Activated naive CD8-positive, alpha-beta T cell treated with anti-CD3 and anti-CD28 coated beads, Interleukin-2, amount 50 U/mL, for 16 hours (primary cell): ENCODE results near the gene BCLAF3.
A peak's percentile ranks its signal among the peaks of the same experiment; 100 is the strongest.

ENCODE experiments used
- DNase-seq: peaks from one replicate; pipeline ENCODE4 v3.0.0-alpha.2; 2020; ENCODE audit warnings: low read depth, low spot score

Gene BCLAF3

GRCh38 chrX:19990556-19991349 is at the start of gene BCLAF3:
Gene BCLAF3 (minus strand): TSS chrX:19991061. CDS start chrX:19970264, 20,797 bp downstream.
- DNase-seq = peak; percentile 66

- no peak for DNase-seq
Observed at GRCh38 chrX:20038966-20039365, 48.1 kb upstream of the BCLAF3 start.

GRCh38 chrX:20037186-20037585 is 46.3 kb upstream of the BCLAF3 start:
- DNase-seq = no peak

GRCh38 chrX:20032201-20032600 is 41.3 kb upstream of the BCLAF3 start:
- no peak for DNase-seq

- no peak for DNase-seq
Observed at GRCh38 chrX:20029728-20030127, 38.9 kb upstream of the BCLAF3 start.

GRCh38 chrX:20028588-20028987 is 37.7 kb upstream of the BCLAF3 start:
- no peak for DNase-seq

GRCh38 chrX:20026278-20026677 is 35.4 kb upstream of the BCLAF3 start:
- DNase-seq = no peak

GRCh38 chrX:20019672-20020365 is 29.0 kb upstream of the BCLAF3 start:
- DNase-seq = no peak

GRCh38 chrX:20016616-20016945 is 25.7 kb upstream of the BCLAF3 start:
- no peak for DNase-seq

- no peak for DNase-seq
Observed at GRCh38 chrX:20015945-20016615, 25.2 kb upstream of the BCLAF3 start.

- DNase-seq = no peak
Observed at GRCh38 chrX:20015422-20015821, 24.6 kb upstream of the BCLAF3 start.

GRCh38 chrX:20011608-20012007 is 20.7 kb upstream of the BCLAF3 start:
- DNase-seq = no peak

GRCh38 chrX:20007962-20008622 is 17.2 kb upstream of the BCLAF3 start:
- no peak for DNase-seq

GRCh38 chrX:20005883-20006282 is 15.0 kb upstream of the BCLAF3 start:
- DNase-seq = no peak

- DNase-seq = no peak
Observed at GRCh38 chrX:20001588-20001987, 10.7 kb upstream of the BCLAF3 start.

GRCh38 chrX:19991350-19991718 is 473 bp upstream of the BCLAF3 start:
- no peak for DNase-seq

- DNase-seq = no peak
Observed at GRCh38 chrX:19990151-19990555, 708 bp downstream of the BCLAF3 start.

GRCh38 chrX:19987856-19988255 is 3.0 kb downstream of the BCLAF3 start:
- DNase-seq = no peak

GRCh38 chrX:19986531-19986930 is 4.3 kb downstream of the BCLAF3 start:
- no peak for DNase-seq

GRCh38 chrX:19981947-19982346 is 8.9 kb downstream of the BCLAF3 start:
- no peak for DNase-seq

GRCh38 chrX:19975845-19976244 is 15.0 kb downstream of the BCLAF3 start:
- DNase-seq = no peak

- DNase-seq = no peak
Observed at GRCh38 chrX:19972984-19973383, 17.9 kb downstream of the BCLAF3 start.
